H9 (cell line): ENCODE measurements around the gene ITPR1. TPM values are rescaled to one million over a fixed set of nuclear protein-coding genes. Genes with fewer than 3 reads are reported as not detected.

ENCODE experiments used
- DNase-seq: peaks from one replicate; pipeline ENCODE4 v3.0.0-alpha.2; 2017
- H2AFZ ChIP-seq: one replicate; pipeline ENCODE4 v1.6.1; 2013; ENCODE audit warnings: mild to moderate bottlenecking, low read length, control low read depth, moderate library complexity
- H2AK5ac ChIP-seq: 2 replicates; pipeline ENCODE4 v1.6.1; 2013; ENCODE audit warnings: low read length, control low read depth, mixed read lengths; ENCODE audit not compliant: insufficient read length
- H2BK120ac ChIP-seq: one replicate; pipeline ENCODE4 v1.6.1; 2013; ENCODE audit warnings: low read depth, mild to moderate bottlenecking, low read length, control low read depth, inconsistent platforms; ENCODE audit not compliant: poor library complexity, severe bottlenecking
- H2BK12ac ChIP-seq: 2 replicates; pipeline ENCODE4 v1.6.1; 2013; ENCODE audit warnings: low read length, control low read depth, mixed read lengths, low read depth; ENCODE audit not compliant: insufficient read length
- H2BK15ac ChIP-seq: 2 replicates; pipeline ENCODE4 v1.6.1; 2013; ENCODE audit warnings: low read depth, low read length, control low read depth
- H2BK20ac ChIP-seq: one replicate; pipeline ENCODE4 v1.6.1; 2013; ENCODE audit warnings: low read depth, mild to moderate bottlenecking, low read length, control low read depth, inconsistent platforms; ENCODE audit not compliant: poor library complexity, severe bottlenecking
- H2BK5ac ChIP-seq: 2 replicates; pipeline ENCODE4 v1.6.1; 2013; ENCODE audit warnings: low read length, control low read depth, mixed read lengths; ENCODE audit not compliant: insufficient read length
- H3K14ac ChIP-seq: 2 replicates; pipeline ENCODE4 v1.6.1; 2013; ENCODE audit warnings: low read length, control low read depth; ENCODE audit not compliant: insufficient read depth
- H3K18ac ChIP-seq: 2 replicates; pipeline ENCODE4 v1.6.1; 2013; ENCODE audit warnings: low read depth, mild to moderate bottlenecking, mixed read lengths, low read length, control low read depth; ENCODE audit not compliant: insufficient read length
- H3K23ac ChIP-seq: 2 replicates; pipeline ENCODE4 v1.6.1; 2013; ENCODE audit warnings: low read length, control low read depth, mixed read lengths, low read depth; ENCODE audit not compliant: insufficient read length
- H3K23me2 ChIP-seq: 2 replicates; pipeline ENCODE4 v1.6.1; 2013; ENCODE audit warnings: low read depth, mild to moderate bottlenecking, mixed read lengths, low read length, control low read depth; ENCODE audit not compliant: insufficient read length, poor library complexity, severe bottlenecking
- H3K27ac ChIP-seq: 2 replicates; pipeline ENCODE4 v1.5.1; 2013; ENCODE audit warnings: low read length, control low read depth, mixed read lengths, low read depth; ENCODE audit not compliant: insufficient read length
- H3K27me3 ChIP-seq: 2 replicates; pipeline ENCODE4 v1.6.1; 2013; ENCODE audit warnings: low read length, control low read depth, inconsistent platforms; ENCODE audit not compliant: insufficient read depth
- H3K4ac ChIP-seq: 2 replicates; pipeline ENCODE4 v1.6.1; 2013; ENCODE audit warnings: low read depth, mild to moderate bottlenecking, control low read depth, inconsistent platforms, low read length, moderate library complexity
- H3K4me1 ChIP-seq: 2 replicates; pipeline ENCODE4 v1.6.1; 2013; ENCODE audit warnings: low read length, control low read depth, inconsistent platforms; ENCODE audit not compliant: insufficient read depth
- H3K4me2 ChIP-seq: 2 replicates; pipeline ENCODE4 v1.6.1; 2013; ENCODE audit warnings: low read length, control low read depth, mixed read lengths; ENCODE audit not compliant: insufficient read length, insufficient read depth
- H3K56ac ChIP-seq: 2 replicates; pipeline ENCODE4 v1.6.1; 2013; ENCODE audit warnings: low read depth, mild to moderate bottlenecking, mixed read lengths, low read length, control low read depth; ENCODE audit not compliant: insufficient read length
- H3K79me1 ChIP-seq: 2 replicates; pipeline ENCODE4 v1.6.1; 2013; ENCODE audit warnings: low read depth, mild to moderate bottlenecking, moderate library complexity, low read length, control low read depth, inconsistent platforms; ENCODE audit not compliant: insufficient read depth, poor library complexity, severe bottlenecking
- H3K79me2 ChIP-seq: 2 replicates; pipeline ENCODE4 v1.6.1; 2013; ENCODE audit warnings: low read length, control low read depth, inconsistent platforms; ENCODE audit not compliant: insufficient read depth
- H3K9ac ChIP-seq: 2 replicates; pipeline ENCODE4 v1.6.1; 2013; ENCODE audit warnings: low read length, control low read depth, mixed read lengths; ENCODE audit not compliant: insufficient read length; ENCODE audit errors: extremely low read depth
- H3K9me3 ChIP-seq: one replicate; pipeline ENCODE4 v1.6.1; 2013; ENCODE audit warnings: low read depth, low read length, inconsistent platforms; ENCODE audit not compliant: control insufficient read depth
- H3T11ph ChIP-seq: one replicate; pipeline ENCODE4 v1.6.1; 2013; ENCODE audit warnings: mild to moderate bottlenecking, low read length, control low read depth, inconsistent platforms
- H4K20me1 ChIP-seq: one replicate; pipeline ENCODE4 v1.6.1; 2013; ENCODE audit not compliant: control insufficient read depth, insufficient read length, insufficient read depth
- H4K5ac ChIP-seq: 2 replicates; pipeline ENCODE4 v1.6.1; 2013; ENCODE audit warnings: low read depth, mild to moderate bottlenecking, mixed read lengths, low read length, control low read depth; ENCODE audit not compliant: insufficient read length
- H4K8ac ChIP-seq: replicated peaks from 2 replicates; pipeline ENCODE4 v1.6.1; 2013; ENCODE audit warnings: low read length, control low read depth, mixed read lengths, low read depth; ENCODE audit not compliant: insufficient read length
- H4K91ac ChIP-seq: 2 replicates; pipeline ENCODE4 v1.6.1; 2013; ENCODE audit warnings: low read depth, mild to moderate bottlenecking, moderate library complexity, mixed read lengths, low read length, control low read depth; ENCODE audit not compliant: insufficient read length
- H3K27ac Mint-ChIP-seq, 3 experiments: 2 replicates in 2 of 3; 3 replicates in 1 of 3; pipeline ENCODE4 v1.8.0; 2020 to 2021; ENCODE audit warnings: mixed read lengths in 3 of 3, mild to moderate bottlenecking in 1 of 3, moderate library complexity in 1 of 3
- H3K27me3 Mint-ChIP-seq: 2 replicates; pipeline ENCODE4 v1.8.0; 2021; ENCODE audit warnings: low read depth, mild to moderate bottlenecking, moderate library complexity, mixed read lengths
- H3K36me3 Mint-ChIP-seq, 3 experiments: 2 replicates in 2 of 3; 3 replicates in 1 of 3; pipeline ENCODE4 v1.8.0; 2020 to 2021; ENCODE audit warnings: low read depth in 3 of 3, mixed read lengths in 3 of 3; ENCODE audit not compliant: insufficient read depth in 1 of 3
- H3K4me1 Mint-ChIP-seq, 2 experiments: 2 replicates each; pipeline ENCODE4 v1.8.0; 2020; ENCODE audit warnings: mixed read lengths in 2 of 2
- H3K4me3 Mint-ChIP-seq, 2 experiments: 2 replicates in 1 of 2; 3 replicates in 1 of 2; pipeline ENCODE4 v1.8.0; 2020 to 2021; ENCODE audit warnings: mild to moderate bottlenecking in 2 of 2, mixed read lengths in 2 of 2, moderate library complexity in 1 of 2
- H3K9me3 Mint-ChIP-seq, 2 experiments: 2 replicates in 1 of 2; 3 replicates in 1 of 2; pipeline ENCODE4 v1.8.0; 2020; ENCODE audit warnings: mild to moderate bottlenecking in 2 of 2, mixed read lengths in 2 of 2, moderate library complexity in 1 of 2
- WGBS: extraction: QIAGEN DNeasy Blood & Tissue Kit; methylation state at CpG from one replicate; pipeline ENCODE4 v1.1.7; 2013; ENCODE audit warnings: missing lambda C conversion rate, low lambda C conversion rate, mixed read lengths; ENCODE audit not compliant: insufficient read length; ENCODE audit errors: extremely low coverage; 5-methylcytosine and 5-hydroxymethylcytosine counted together
- total RNA-seq: library from RNA; stranded (reverse); gene quantifications from 2 replicates; pipeline ENCODE4 v1.2.1, GENCODE V29; 2021
- TF ChIP-seq, protein P1 (sequence below): fragments of 200-600 bp; sonication (generic); conservative IDR thresholded peaks from 3 replicates; pipeline ENCODE4 v1.8.0; 2021; ENCODE audit warnings: antibody characterized with exemption, mild to moderate bottlenecking

ITPR1 gene
- total RNA-seq, 1 experiment from 2014 or later, result 4.2 TPM

DNA sequence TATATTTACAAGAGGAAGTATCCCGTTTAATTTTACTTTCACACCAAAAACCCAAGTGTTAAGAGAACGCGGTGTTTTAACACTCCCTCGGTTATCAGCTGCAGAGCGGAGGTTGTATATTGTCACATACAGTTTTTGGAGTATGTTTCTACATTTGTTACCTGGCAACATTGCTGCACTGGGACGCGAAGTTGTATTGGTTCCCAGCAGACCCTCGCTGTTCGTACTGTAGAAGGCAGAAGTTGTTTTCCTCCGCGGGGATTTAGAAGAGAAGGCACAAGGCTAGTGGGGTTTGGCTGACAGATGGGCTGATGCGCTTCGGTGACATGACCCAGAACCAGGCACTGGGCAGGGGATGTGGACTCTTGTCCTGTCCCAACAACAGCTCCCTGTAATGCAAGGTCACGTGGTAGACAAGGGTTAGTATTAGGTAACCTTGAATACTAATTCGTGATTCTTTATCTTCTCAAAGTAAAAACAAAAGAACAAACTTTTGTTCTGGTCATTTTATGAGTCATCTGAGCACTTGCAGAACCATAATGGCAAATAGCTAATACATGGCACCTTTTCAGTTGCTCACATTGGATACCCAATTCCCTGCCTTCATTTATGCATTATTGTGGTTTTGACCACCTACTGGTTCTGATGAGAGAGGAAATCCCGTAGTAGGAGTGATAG is 255.7 kb downstream of the ITPR1 start:
- Histone ChIP-seq H3K9me3 (no peaks in the 10 kb centered on the region), H3K9ac (no peak overlapping the region), H3K4me2 (no peak overlapping the region), H2BK5ac (no peak overlapping the region), H3K27me3 (no peaks in the 10 kb centered on the region), H4K5ac (no peak overlapping the region), H3K79me1 (no peaks in the 10 kb centered on the region), H3K23me2 (no peaks in the 10 kb centered on the region), H3K56ac (no peak overlapping the region), H2AK5ac (no peak overlapping the region), H2BK20ac (no peak overlapping the region), H4K8ac (no peak overlapping the region), H3K4ac (no peak overlapping the region), H3K79me2 (no peaks in the 10 kb centered on the region), H4K20me1 (no peaks in the 10 kb centered on the region), H2AFZ (no peak overlapping the region), H4K91ac (no peak overlapping the region), H2BK12ac (no peak overlapping the region), H2BK15ac (no peak overlapping the region), H3K4me1 (peaks cover 2% of the 10 kb centered on the region; the same call in 1 of the 2 replicates), H3K27ac (no peak overlapping the region), H2BK120ac (no peak overlapping the region), H3T11ph (no peak overlapping the region), H3K23ac (no peak overlapping the region), H3K14ac (no peak overlapping the region), H3K18ac (peak overlapping the region; percentile 29)
- Mint-ChIP-seq H3K4me3 (no peak overlapping the region), H3K4me1 (peaks cover 13 to 17% of the 10 kb centered on the region in 2 experiments), H3K27ac (no peak overlapping the region), H3K27me3 (no peaks in the 10 kb centered on the region; the same call in 1 of the 2 replicates), H3K36me3 (no peaks in the 10 kb centered on the region; a peak in 2 of 7 replicates), H3K9me3 (no peaks in the 10 kb centered on the region)
- no CpG with 5 or more reads among the region's 16 CpGs for WGBS
- TF ChIP-seq, protein P1, sequence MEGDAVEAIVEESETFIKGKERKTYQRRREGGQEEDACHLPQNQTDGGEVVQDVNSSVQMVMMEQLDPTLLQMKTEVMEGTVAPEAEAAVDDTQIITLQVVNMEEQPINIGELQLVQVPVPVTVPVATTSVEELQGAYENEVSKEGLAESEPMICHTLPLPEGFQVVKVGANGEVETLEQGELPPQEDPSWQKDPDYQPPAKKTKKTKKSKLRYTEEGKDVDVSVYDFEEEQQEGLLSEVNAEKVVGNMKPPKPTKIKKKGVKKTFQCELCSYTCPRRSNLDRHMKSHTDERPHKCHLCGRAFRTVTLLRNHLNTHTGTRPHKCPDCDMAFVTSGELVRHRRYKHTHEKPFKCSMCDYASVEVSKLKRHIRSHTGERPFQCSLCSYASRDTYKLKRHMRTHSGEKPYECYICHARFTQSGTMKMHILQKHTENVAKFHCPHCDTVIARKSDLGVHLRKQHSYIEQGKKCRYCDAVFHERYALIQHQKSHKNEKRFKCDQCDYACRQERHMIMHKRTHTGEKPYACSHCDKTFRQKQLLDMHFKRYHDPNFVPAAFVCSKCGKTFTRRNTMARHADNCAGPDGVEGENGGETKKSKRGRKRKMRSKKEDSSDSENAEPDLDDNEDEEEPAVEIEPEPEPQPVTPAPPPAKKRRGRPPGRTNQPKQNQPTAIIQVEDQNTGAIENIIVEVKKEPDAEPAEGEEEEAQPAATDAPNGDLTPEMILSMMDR, result no peak
- no peak for DNase-seq
